Stomach smooth muscle (tissue), 2 donors: ENCODE measurements around the gene PSMD13.

Source experiments
- H3K27ac ChIP-seq: one replicate; pipeline ENCODE4 v1.7.0; 2013; ENCODE audit warnings: mild to moderate bottlenecking, low read length, inconsistent platforms
- H3K27me3 ChIP-seq, 2 donors: one replicate each; pipeline ENCODE4 v1.7.0; 2013; ENCODE audit warnings: low read length in 2 of 2; ENCODE audit not compliant: insufficient read depth in 2 of 2, control insufficient read depth in 1 of 2
- H3K36me3 ChIP-seq, 2 donors: one replicate each; pipeline ENCODE4 v1.7.0; 2013; ENCODE audit warnings: low read length in 2 of 2; ENCODE audit not compliant: control insufficient read depth in 2 of 2, insufficient read depth in 2 of 2
- H3K4me1 ChIP-seq: one replicate; pipeline ENCODE4 v1.7.0; 2013; ENCODE audit warnings: low read length; ENCODE audit not compliant: control insufficient read depth, insufficient read depth
- H3K4me3 ChIP-seq, 2 donors: one replicate each; pipeline ENCODE4 v1.7.0; 2013; ENCODE audit warnings: low read length in 2 of 2
- H3K9ac ChIP-seq, 2 donors: one replicate each; pipeline ENCODE4 v1.7.0; 2013; ENCODE audit warnings: low read length in 2 of 2, mild to moderate bottlenecking in 1 of 2
- H3K9me3 ChIP-seq, 2 donors: one replicate each; pipeline ENCODE4 v1.7.0; 2013; ENCODE audit warnings: low read length in 2 of 2; ENCODE audit not compliant: control insufficient read depth in 2 of 2
- donor health status: healthy.
- donor health status: Pancreatic carcinoma.

PSMD13 gene

DNA sequence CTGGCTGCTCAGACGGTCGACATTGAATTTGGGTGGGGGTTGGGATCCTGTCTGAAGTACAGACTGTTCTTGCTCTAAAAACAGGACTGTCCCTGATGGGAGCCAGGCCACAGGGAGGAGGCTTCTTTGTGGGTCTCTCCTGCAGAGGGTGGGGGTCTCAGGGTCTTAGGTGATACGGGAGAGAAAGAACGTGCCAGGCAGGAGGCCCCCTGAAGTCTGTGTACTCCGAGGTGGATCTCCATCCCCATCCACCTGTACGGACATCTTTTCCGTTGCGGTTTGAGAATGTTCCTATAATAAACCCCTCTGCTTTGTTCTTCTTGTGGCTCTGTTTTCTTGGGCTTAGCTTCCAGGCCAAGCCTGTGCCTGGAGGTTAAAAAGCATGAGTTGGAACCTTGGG is 15.9 kb downstream of the PSMD13 start:
- H3K36me3 ChIP-seq, result peaks cover 32 to 42% of the 10 kb centered on the region in 2 donors

DNA sequence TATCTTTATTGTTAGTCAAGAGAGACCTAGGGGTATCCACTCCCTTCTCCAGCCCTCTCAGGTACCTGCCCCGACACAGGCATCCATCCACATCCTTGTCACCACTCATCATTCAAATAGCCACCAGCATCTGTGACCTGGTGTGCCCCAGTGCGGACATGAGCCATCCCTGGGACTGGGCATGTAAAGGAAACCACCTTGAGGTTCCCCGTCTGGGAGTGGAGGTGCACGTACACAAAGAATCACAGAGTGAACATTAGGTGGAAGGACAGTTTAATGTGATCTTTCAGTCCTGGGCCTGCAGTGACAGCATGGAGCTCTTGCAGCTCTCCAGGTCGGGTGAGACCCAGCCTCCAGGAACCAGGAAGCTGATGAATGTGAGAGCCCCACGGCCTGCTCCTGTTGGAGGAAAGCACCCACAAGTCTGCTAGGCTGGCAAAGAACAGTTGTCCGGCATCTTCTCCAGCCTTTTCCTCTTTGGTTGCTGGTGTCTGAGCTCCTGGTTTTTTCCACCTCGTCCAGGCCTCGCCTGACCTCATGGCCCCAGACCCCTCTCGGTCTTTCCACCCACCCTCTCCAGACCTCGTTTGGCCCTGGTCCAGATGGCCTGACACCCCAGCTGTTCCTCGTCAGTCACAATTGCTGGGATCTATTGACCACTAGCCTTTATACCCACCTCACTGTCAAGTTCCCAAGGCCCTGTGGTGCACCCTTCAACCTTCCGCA is 16.5 kb downstream of the PSMD13 start:
- Histone ChIP-seq H3K27me3 (peaks cover 0 to 3% of the 10 kb centered on the region in 2 donors), H3K27ac (no peak overlapping the region), H3K9ac (no peak overlapping the region), H3K4me1 (no peaks in the 10 kb centered on the region), H3K9me3 (no peaks in the 10 kb centered on the region), H3K4me3 (no peak overlapping the region), H3K36me3 (peaks cover 26 to 39% of the 10 kb centered on the region in 2 donors)

More for the DNA sequence above, 15.9 kb downstream of the PSMD13 start:
- no peaks in the 10 kb centered on the region for H3K27me3 ChIP-seq
- no peaks in the 10 kb centered on the region for H3K4me1 ChIP-seq
- H3K27ac ChIP-seq, result no peak overlapping the region
- H3K4me3 ChIP-seq, result no peak overlapping the region
- no peak overlapping the region for H3K9ac ChIP-seq
- no peaks in the 10 kb centered on the region for H3K9me3 ChIP-seq

DNA sequence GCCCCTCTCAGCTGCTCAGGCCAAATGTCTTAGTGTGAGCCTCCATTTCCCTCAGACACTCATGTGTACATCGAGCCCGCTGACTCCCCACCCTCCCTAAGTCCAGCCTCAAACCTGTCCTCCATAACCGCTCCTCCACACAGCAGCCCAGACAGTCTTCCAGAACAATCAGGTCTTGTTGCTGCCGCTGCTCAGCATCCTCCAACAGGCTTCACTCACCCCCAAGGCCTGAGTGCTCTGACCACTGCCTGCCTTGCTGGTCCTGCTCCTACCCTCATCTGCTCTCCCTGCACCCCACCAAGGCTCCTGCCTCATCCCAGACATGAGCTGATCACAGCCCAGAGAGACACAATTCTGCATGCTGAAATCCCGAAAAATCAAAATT is 17.1 kb downstream of the PSMD13 start:
- Histone ChIP-seq H3K27ac (no peak overlapping the region), H3K9me3 (no peaks in the 10 kb centered on the region)

DNA sequence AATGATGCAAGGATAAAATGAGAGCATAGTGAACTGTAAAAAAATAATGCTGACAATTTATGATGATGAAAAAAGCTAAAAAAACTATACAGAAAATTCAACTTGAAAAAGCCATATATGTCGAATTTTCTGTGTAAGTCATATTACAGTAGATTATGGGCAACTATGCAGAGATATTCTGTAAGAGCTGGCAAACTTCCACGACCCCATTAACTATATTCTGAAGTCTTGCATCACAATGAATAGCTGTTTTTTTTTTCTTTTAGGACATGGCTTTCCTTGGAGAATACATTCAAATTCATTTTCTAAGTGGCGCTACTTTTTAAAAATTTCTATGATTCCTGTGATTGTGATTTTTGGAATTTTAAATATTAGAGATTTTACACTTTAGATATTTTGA is 18.4 kb downstream of the PSMD13 start:
- Histone ChIP-seq H3K27me3 (peaks cover 0 to 7% of the 10 kb centered on the region in 2 donors), H3K4me1 (no peaks in the 10 kb centered on the region), H3K9ac (no peak overlapping the region), H3K4me3 (no peak overlapping the region), H3K36me3 (peaks cover 16 to 29% of the 10 kb centered on the region in 2 donors), H3K27ac (no peak overlapping the region), H3K9me3 (no peaks in the 10 kb centered on the region)

More for the DNA sequence above, 17.1 kb downstream of the PSMD13 start:
- H3K4me1 ChIP-seq, result no peaks in the 10 kb centered on the region
- H3K9ac ChIP-seq, result no peak overlapping the region
- H3K27me3 ChIP-seq, result peaks cover 0 to 3% of the 10 kb centered on the region in 2 donors
- peaks cover 20 to 34% of the 10 kb centered on the region in 2 donors for H3K36me3 ChIP-seq
- no peak overlapping the region for H3K4me3 ChIP-seq

DNA sequence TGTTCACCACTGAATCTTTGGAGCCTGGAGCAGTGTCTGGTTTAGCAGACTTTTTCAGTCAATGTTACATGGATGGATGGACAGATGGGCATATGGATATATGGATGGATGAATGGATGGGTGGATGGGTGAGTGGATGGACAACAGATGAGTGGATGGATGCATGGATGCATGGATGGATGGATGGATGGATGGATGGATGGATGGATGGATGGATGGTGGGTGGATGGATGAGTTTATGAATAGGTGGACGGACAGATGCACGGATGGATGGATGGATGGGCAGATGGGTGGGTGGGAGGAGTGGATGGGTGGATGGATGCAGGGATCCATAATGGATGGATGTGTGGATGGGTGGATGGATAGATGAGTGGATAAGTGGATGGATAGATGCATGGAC is 19.0 kb downstream of the PSMD13 start:
- Histone ChIP-seq H3K4me3 (no peak overlapping the region), H3K27me3 (peaks cover 0 to 7% of the 10 kb centered on the region in 2 donors), H3K4me1 (no peaks in the 10 kb centered on the region), H3K9ac (no peak overlapping the region), H3K9me3 (no peaks in the 10 kb centered on the region), H3K27ac (no peak overlapping the region), H3K36me3 (peaks cover 16 to 24% of the 10 kb centered on the region in 2 donors)

DNA sequence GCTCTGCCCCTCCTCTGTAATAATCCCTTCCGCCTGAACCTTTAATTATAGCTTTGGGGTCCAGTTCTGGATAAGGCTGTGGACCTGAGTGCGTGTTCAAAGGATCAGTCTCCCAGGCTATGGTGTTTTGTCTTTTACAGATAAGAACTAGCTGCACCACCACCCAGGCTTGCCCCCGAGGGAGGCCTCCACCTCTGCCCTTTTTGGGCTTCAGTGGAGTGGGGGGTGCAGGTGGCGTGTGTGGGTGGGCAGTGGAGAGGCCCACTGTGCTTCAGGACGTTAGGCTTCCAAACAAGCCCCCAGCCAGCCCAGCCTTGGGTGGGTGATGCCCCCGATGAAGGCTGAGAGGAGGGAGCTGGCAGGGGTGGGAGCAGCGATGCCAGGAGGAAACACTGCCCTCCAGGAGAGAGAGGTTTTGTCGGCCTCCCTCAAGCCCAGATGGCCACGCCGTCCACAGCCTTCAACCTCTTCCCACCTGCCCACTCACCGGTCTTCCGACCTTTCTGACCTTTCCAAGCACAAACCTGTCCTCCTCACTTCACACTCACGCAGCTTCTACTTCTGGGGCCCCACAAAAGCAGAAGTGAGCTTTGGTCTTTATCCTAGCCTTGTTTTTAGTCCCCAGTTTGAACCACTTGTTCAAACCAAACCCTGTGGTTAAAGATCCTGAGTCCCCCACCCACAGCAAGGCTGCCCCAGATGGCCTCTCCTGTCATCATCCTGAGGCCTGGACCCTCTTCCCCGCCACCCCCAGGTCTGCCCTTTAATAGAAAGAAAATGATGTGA is 20.4 kb downstream of the PSMD13 start:
- Histone ChIP-seq H3K27ac (no peak overlapping the region), H3K9ac (no peak overlapping the region), H3K27me3 (peaks cover 0 to 7% of the 10 kb centered on the region in 2 donors), H3K4me3 (no peak overlapping the region), H3K36me3 (peaks cover 12 to 13% of the 10 kb centered on the region in 2 donors), H3K4me1 (no peaks in the 10 kb centered on the region), H3K9me3 (peaks cover 0 to 3% of the 10 kb centered on the region in 2 donors)

DNA sequence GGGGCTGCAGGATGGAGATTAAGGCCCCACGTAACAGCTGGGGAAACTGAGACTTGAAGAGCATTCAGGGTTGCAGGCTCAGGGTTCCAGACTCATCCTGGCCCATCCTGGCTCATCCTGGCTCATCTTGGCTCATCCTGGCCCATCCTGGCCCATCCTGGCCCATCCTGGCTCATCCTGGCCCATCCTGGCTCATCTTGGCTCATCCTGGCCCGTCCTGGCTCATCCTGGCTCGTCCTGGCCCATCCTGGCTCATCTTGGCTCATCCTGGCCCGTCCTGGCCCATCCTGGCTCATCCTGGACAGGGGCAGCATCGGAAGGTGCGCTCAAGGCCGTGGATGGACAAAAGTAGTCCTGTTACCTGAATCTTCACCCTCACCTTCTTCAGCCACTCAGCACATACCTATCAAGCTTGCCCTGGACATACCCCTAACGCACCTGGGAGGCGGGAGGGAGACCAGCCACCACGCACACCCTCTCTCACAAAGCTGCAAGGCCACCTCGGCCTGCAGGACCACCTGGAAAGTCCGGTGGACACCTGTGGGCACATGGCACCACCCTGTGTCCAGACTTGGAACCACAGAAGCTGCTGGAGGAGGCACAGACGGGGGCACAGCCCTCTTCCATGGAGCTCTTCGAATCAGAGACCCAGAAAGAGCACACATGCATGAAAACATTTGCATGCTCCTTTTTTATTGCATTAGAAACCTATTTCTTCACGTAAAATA is 21.2 kb downstream of the PSMD13 start:
- H3K4me3 ChIP-seq, result no peak overlapping the region
- H3K9me3 ChIP-seq, result peaks cover 0 to 3% of the 10 kb centered on the region in 2 donors
- no peak overlapping the region for H3K9ac ChIP-seq
- no peak overlapping the region for H3K27ac ChIP-seq
- peaks cover 4 to 5% of the 10 kb centered on the region in 2 donors for H3K36me3 ChIP-seq
- no peaks in the 10 kb centered on the region for H3K4me1 ChIP-seq
- H3K27me3 ChIP-seq, result peaks cover 0 to 7% of the 10 kb centered on the region in 2 donors

DNA sequence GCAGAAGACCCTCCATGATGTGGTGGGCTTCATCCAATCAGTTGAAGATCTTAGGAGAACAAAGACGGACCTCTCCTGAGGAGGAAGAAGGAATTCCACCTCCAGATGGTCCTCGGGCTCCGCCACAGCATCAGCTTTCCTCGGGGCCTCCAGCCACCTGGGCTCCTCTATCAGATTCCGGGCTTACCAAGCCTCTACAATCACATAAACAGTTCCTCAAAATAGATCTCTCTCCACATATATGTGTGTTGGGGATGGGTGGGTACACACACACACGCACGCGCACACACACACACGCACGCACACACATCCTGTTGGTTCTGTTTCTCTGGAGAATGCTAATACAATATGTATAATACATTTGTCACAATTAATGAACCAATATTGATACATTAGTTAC is 22.6 kb downstream of the PSMD13 start:
- Histone ChIP-seq H3K27ac (no peak overlapping the region), H3K36me3 (no peaks in the 10 kb centered on the region), H3K4me3 (no peak overlapping the region), H3K9me3 (peaks cover 0 to 3% of the 10 kb centered on the region in 2 donors), H3K4me1 (no peaks in the 10 kb centered on the region), H3K9ac (no peak overlapping the region), H3K27me3 (peaks cover 0 to 7% of the 10 kb centered on the region in 2 donors)

DNA sequence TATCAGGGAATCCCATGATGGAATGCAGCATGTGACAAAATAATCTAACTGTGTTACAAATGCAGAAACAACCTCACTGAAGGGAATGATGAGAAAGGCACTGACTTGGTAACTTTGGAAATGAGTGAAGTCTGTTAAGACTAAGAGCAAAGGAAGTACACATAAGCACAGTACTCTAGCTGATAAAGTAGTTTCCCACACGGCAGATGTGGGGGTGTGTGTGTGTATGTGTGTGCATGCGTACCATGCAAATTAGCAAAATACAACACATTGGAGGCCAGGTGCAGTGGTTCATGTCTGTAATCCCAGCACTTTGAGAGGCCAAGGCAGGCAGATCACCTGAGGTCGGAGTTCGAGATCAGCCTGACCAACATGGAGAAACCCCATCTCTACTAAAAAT is 24.8 kb downstream of the PSMD13 start:
- H3K27ac ChIP-seq, result no peak overlapping the region
- no peak overlapping the region for H3K4me3 ChIP-seq
- no peaks in the 10 kb centered on the region for H3K36me3 ChIP-seq
- H3K4me1 ChIP-seq, result no peaks in the 10 kb centered on the region
- no peak overlapping the region for H3K9ac ChIP-seq
- peaks cover 0 to 3% of the 10 kb centered on the region in 2 donors for H3K9me3 ChIP-seq
- H3K27me3 ChIP-seq, result peaks cover 0 to 7% of the 10 kb centered on the region in 2 donors

DNA sequence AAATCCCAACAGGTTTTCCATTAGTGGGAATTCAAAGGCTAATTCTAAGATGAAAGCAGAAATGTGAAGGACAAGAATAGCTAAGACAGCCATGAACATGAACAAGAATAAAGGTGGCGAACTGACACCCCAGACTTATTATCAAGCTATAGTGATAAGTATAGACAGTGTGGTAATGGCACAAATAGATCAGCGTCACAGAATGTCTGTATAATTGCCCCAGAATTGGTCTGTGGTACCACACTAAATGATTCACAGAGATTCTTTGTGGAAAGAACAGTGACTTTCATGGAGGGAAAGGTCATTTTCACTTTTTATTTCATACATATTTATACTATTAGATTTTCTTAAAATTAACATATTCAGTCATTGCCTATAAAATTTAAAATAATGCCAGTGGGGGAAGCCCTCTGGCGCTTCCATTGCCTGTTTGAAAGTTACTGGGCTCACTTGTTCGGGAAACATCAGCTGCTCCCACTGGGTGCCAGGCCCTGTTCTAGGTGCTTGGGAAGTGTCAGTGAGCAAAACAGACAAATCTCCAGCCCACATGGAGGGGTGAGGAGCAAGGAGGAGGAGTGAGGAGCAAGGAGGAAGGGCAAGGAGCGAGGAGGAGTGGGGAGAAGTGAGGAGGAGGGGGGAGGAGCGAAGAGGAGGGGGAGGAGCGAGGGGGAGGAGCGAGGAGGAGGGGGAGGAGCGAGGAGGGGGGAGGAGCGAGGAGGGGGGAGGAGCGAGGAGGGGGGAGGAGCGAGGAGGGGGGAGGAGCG is 30.1 kb downstream of the PSMD13 start:
- no peaks in the 10 kb centered on the region for H3K36me3 ChIP-seq
- H3K27me3 ChIP-seq, result peaks cover 7 to 8% of the 10 kb centered on the region in 2 donors
- no peak overlapping the region for H3K9ac ChIP-seq
- H3K27ac ChIP-seq, result no peak overlapping the region
- H3K4me1 ChIP-seq, result no peaks in the 10 kb centered on the region
- no peaks in the 10 kb centered on the region for H3K9me3 ChIP-seq
- H3K4me3 ChIP-seq, result no peak overlapping the region
